Measurements from ENCODE around the gene SLC30A3.

SLC30A3 gene

GRCh38 chr2:27261241-27261925 is 1.5 kb downstream of the SLC30A3 start:
- no peak for DNase-seq

- no peak for DNase-seq
Measured at GRCh38 chr2:27258051-27258450, 4.8 kb downstream of the SLC30A3 start.

- no peak for DNase-seq
Measured at GRCh38 chr2:27256855-27257454, 5.9 kb downstream of the SLC30A3 start.

GRCh38 chr2:27255660-27256059 is 7.2 kb downstream of the SLC30A3 start:
- DNase-seq = no peak

- no peak for DNase-seq
Measured at GRCh38 chr2:27255187-27255586, 7.7 kb downstream of the SLC30A3 start.

- peak; percentile 35 for DNase-seq
Measured at GRCh38 chr2:27251766-27252165, 11.1 kb downstream of the SLC30A3 start.

- peak; percentile 20 for DNase-seq
Measured at GRCh38 chr2:27250652-27251379, 12.0 kb downstream of the SLC30A3 start.

GRCh38 chr2:27249891-27250651 is 12.8 kb downstream of the SLC30A3 start:
- DNase-seq = peak; percentile 68

GRCh38 chr2:27249159-27249890 is 13.5 kb downstream of the SLC30A3 start:
- DNase-seq = no peak

- no peak for DNase-seq
Measured at GRCh38 chr2:27247893-27248292, 15.0 kb downstream of the SLC30A3 start.

GRCh38 chr2:27245626-27246025 is 17.2 kb downstream of the SLC30A3 start:
- no peak for DNase-seq

GRCh38 chr2:27245116-27245515 is 17.7 kb downstream of the SLC30A3 start:
- DNase-seq = no peak

- no peak for DNase-seq
Measured at GRCh38 chr2:27243391-27244130, 19.3 kb downstream of the SLC30A3 start.

GRCh38 chr2:27242614-27242951 is 20.3 kb downstream of the SLC30A3 start:
- DNase-seq = no peak

GRCh38 chr2:27241761-27242613 is 20.9 kb downstream of the SLC30A3 start:
- no peak for DNase-seq

- no peak for DNase-seq
Measured at GRCh38 chr2:27240406-27240805, 22.4 kb downstream of the SLC30A3 start.

- no peak for DNase-seq
Measured at GRCh38 chr2:27238976-27239375, 23.9 kb downstream of the SLC30A3 start.

GRCh38 chr2:27237341-27237945 is 25.4 kb downstream of the SLC30A3 start:
- DNase-seq = no peak

GRCh38 chr2:27236626-27237025 is 26.2 kb downstream of the SLC30A3 start:
- DNase-seq = no peak

GRCh38 chr2:27236136-27236535 is 26.7 kb downstream of the SLC30A3 start:
- DNase-seq = no peak
